ENCODE results near the gene HAPLN1. TPM values are rescaled to one million over a fixed set of nuclear protein-coding genes. Genes with fewer than 3 reads are reported as not detected.

The HAPLN1 gene
- total RNA-seq, 1 donor from 2014 or later, result 1.4 TPM

GRCh38 chr5:83665631-83666030 lies 55.0 kb downstream of the HAPLN1 start:
- Mint-ChIP-seq H3K36me3 (ENCODE audit: low read depth) (no peaks in the 10 kb centered on the region), H3K27ac (ENCODE audit: unreplicated experiment) (no peak overlapping the region), H3K27me3 (ENCODE audit: low read depth) (no peaks in the 10 kb centered on the region), H3K4me1 (peaks cover 3% of the 10 kb centered on the region), H3K4me3 (no peak overlapping the region), H3K9me3 (peaks cover 4% of the 10 kb centered on the region)
- DNase-seq (ENCODE audit: low read depth, low spot score), result no peak
- TF ChIP-seq, protein P1, sequence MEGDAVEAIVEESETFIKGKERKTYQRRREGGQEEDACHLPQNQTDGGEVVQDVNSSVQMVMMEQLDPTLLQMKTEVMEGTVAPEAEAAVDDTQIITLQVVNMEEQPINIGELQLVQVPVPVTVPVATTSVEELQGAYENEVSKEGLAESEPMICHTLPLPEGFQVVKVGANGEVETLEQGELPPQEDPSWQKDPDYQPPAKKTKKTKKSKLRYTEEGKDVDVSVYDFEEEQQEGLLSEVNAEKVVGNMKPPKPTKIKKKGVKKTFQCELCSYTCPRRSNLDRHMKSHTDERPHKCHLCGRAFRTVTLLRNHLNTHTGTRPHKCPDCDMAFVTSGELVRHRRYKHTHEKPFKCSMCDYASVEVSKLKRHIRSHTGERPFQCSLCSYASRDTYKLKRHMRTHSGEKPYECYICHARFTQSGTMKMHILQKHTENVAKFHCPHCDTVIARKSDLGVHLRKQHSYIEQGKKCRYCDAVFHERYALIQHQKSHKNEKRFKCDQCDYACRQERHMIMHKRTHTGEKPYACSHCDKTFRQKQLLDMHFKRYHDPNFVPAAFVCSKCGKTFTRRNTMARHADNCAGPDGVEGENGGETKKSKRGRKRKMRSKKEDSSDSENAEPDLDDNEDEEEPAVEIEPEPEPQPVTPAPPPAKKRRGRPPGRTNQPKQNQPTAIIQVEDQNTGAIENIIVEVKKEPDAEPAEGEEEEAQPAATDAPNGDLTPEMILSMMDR (conservative IDR thresholded peaks at IDR 0.05), result no peak

DNA sequence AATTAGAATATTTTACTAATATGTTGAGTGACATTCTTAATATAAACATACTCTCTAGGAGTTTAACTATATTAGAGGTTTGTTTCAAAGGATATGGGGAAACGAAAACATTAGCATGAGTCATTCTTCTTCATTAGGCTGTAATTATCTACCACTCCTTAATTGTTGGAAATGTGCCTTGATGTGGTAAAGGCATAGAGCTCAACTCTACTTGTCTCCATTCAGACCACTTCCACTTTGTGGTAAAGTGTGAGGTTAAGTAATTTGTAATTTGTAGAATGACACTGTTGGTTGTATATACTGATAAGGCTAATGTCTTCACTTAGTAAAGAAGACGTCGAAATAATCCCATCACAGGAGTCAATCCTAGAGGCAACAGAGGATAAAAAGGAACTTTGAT lies 58.1 kb downstream of the HAPLN1 start:
- no peak for DNase-seq (ENCODE audit: low read depth, low spot score)
- Mint-ChIP-seq H3K4me3 (no peak overlapping the region), H3K4me1 (peaks cover 3% of the 10 kb centered on the region), H3K27ac (ENCODE audit: unreplicated experiment) (no peak overlapping the region), H3K27me3 (ENCODE audit: low read depth) (no peaks in the 10 kb centered on the region), H3K9me3 (peaks cover 4% of the 10 kb centered on the region), H3K36me3 (ENCODE audit: low read depth) (no peaks in the 10 kb centered on the region)
- TF ChIP-seq, protein P1 (conservative IDR thresholded peaks at IDR 0.05), result no peak

- H3K4me1 Mint-ChIP-seq, result no peaks in the 10 kb centered on the region
- H3K27ac Mint-ChIP-seq (ENCODE audit: unreplicated experiment), result no peak overlapping the region
- H3K9me3 Mint-ChIP-seq, result peaks cover 4% of the 10 kb centered on the region
- TF ChIP-seq, protein P1 (conservative IDR thresholded peaks at IDR 0.05), result no peak
- no peak overlapping the region for H3K4me3 Mint-ChIP-seq
- no peaks in the 10 kb centered on the region for H3K27me3 Mint-ChIP-seq (ENCODE audit: low read depth)
- no peaks in the 10 kb centered on the region for H3K36me3 Mint-ChIP-seq (ENCODE audit: low read depth)
- DNase-seq (ENCODE audit: low read depth, low spot score), result no peak
These were observed 62.7 kb downstream of the HAPLN1 start for GRCh38 chr5:83657807-83658525.

DNA sequence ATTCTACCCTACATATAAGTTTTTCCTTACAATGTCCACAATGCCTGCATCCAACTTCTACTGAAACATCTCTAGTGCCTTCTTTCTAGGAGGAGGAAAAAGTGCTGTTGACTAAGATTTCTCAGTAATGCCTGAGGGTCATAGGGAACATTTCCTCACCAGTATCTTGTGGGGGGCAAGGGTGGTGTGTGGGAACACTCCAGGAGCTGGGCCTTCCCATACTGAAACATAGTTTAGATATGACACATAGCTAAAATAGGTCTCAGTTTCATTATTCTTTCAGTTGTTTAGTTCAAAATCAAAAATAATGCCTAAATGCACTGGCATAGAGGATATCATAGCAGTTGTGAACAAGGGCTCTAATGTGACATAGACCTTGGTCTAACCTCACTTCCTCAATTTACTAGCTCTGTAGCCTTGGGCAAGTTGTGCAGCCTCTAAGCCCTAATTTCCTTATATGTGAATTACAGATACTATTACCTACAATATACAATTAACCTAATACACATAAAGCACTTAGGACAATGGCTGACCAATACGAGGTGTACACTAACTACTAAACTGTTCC lies 66.1 kb downstream of the HAPLN1 start:
- Mint-ChIP-seq H3K27me3 (ENCODE audit: low read depth) (no peaks in the 10 kb centered on the region), H3K27ac (ENCODE audit: unreplicated experiment) (no peak overlapping the region), H3K4me3 (no peak overlapping the region), H3K9me3 (peaks cover 2% of the 10 kb centered on the region), H3K36me3 (ENCODE audit: low read depth) (no peaks in the 10 kb centered on the region), H3K4me1 (no peaks in the 10 kb centered on the region)
- TF ChIP-seq, protein P1 (conservative IDR thresholded peaks at IDR 0.05), result no peak
- DNase-seq (ENCODE audit: low read depth, low spot score), result no peak

GRCh38 chr5:83653669-83654068 lies 67.0 kb downstream of the HAPLN1 start:
- Mint-ChIP-seq H3K36me3 (ENCODE audit: low read depth) (no peaks in the 10 kb centered on the region), H3K9me3 (peaks cover 2% of the 10 kb centered on the region), H3K27me3 (ENCODE audit: low read depth) (no peaks in the 10 kb centered on the region), H3K27ac (ENCODE audit: unreplicated experiment) (no peak overlapping the region), H3K4me1 (no peaks in the 10 kb centered on the region), H3K4me3 (no peak overlapping the region)
- DNase-seq (ENCODE audit: low read depth, low spot score), result no peak
- TF ChIP-seq, protein P1 (conservative IDR thresholded peaks at IDR 0.05), result no peak

Data from neural crest cell (in vitro differentiated cells).